Stimulated activated CD8-positive, alpha-beta memory T cell treated with anti-CD3 and anti-CD28 coated beads, Interleukin-2, amount 100 ng/mL, for 48 hours (primary cell): Measurements from ENCODE around the gene PPP4R2.

Experiments
- DNase-seq, 2 donors: peaks; one replicate each; pipeline ENCODE4 v3.0.0-alpha.2; 2020; ENCODE audit warnings: low read depth in 2 of 2

Gene PPP4R2

GRCh38 chr3:73114711-73115110 is 118.1 kb downstream of the PPP4R2 start:
- no peak for DNase-seq

GRCh38 chr3:73115806-73116205 is 119.2 kb downstream of the PPP4R2 start:
- no peak for DNase-seq
